Measurements from ENCODE around the gene SERPINA4.

- TF ChIP-seq YY1 (IDR thresholded peaks at IDR 0.05; ENCODE audit: insufficient read depth, insufficient read length): no peak
- no peak for TF ChIP-seq SUZ12 (IDR thresholded peaks at IDR 0.05; ENCODE audit: extremely low read depth, insufficient read depth, insufficient read length)
These were observed 53.6 kb downstream of the SERPINA4 start for GRCh38 chr14:94614802-94615201.

Data from NT2/D1 (cell line).